HG03060 (cell line): ENCODE data around the gene AKAP11.
"Not testable (repeated sequence)": the region's sequence is repeated elsewhere in the genome, so short reads cannot be mapped to it uniquely, and the experiment has no call there.

Source experiments
- ATAC-seq: cut with Tn5 transposase; IDR thresholded peaks from one replicate; pipeline ENCODE4 v1.9.1; 2021; ENCODE audit warnings: low read depth, moderate number of reproducible peaks; ENCODE audit not compliant: unreplicated experiment

Gene AKAP11, protein sequence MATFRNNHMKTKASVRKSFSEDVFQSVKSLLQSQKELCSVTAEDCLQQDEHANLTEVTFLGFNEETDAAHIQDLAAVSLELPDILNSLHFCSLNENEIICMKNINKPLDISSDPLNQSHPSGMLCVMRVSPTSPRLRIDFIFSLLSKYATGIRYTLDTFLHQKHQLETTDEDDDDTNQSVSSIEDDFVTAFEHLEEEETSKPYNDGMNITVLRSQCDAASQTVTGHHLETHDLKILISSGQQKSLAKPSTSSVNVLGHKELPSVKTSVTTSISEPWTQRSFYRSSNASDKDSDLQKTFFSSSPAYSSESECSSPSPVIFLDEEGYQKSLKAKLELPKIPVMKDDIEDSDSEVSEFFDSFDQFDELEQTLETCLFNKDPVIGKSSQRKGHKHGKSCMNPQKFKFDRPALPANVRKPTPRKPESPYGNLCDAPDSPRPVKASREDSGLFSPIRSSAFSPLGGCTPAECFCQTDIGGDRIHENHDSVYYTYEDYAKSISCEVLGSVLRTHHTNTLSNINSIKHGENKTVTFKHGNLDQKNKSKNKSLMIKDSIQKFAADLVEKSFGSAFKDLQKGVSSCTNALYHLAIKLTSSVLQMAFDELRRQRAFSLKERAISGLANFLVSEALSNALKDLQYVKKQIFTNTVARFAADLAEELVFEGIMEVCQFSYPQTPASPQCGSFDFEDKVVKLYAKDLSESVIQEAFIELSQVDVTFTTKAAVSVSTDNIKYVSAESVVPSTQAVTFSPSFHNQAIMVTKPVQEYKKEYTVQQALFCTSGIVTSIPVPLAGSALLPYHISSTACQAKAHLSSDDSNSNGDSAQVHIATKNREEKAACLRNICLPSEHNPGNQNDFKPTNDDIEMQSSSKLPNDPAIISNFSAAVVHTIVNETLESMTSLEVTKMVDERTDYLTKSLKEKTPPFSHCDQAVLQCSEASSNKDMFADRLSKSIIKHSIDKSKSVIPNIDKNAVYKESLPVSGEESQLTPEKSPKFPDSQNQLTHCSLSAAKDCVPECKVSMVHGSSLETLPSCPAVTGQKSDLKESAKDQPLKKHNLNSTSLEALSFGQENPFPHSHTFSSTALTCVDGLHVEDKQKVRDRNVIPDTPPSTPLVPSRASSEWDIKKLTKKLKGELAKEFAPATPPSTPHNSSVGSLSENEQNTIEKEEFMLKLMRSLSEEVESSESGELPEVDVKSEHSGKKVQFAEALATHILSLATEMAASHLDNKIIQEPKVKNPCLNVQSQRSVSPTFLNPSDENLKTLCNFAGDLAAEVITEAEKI (N-terminal part only)

GRCh38 chr13:42272115-42272803 lies at the start of gene AKAP11:
AKAP11 (plus strand) TSS chr13:42272152; CDS start chr13:42286349, 14,197 bp downstream.
- ATAC-seq: peak; percentile 1

DNA sequence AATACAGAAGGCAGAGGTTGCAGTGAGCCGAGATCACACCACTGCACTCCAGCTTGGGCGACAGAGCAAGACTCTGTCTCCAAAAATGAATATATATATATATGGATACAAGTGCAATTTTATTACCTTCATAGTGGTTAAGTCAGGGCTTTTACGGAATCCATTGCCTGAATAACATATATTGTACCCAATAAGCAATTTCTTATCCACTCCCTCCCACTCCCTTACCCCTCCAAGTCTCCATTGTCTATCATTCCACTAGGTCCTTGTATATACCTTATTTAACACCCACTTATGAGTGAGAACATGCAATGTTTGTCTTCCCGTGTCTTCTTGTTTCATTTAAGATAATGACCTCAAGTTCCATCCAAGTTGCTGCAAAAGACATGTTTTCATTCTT lies 48.3 kb upstream of the AKAP11 start:
- ATAC-seq: no peak

GRCh38 chr13:42225051-42225450 lies 46.9 kb upstream of the AKAP11 start:
- ATAC-seq: no peak

- not testable (repeated sequence) for ATAC-seq
These were observed 45.2 kb upstream of the AKAP11 start for GRCh38 chr13:42226759-42227158.

DNA sequence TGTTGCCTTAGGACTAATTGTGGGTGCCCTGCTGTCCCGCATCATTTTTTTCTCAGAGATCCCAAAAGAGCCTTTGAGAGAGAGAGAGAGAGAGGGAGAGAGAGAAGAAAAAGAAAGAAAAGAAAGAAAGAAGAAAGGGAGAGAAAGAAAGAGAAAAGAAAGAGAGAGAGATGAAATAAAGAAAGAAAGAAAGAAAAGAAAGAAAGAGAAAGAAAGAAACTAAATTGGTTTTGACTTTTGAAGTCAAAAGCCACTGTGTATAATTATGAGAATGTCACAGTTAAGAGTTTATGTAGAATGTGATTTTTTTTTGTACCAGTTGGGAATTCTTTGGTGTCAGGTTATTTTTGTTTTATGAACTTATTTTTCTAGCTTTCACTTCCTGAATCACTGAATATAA lies 43.4 kb upstream of the AKAP11 start:
- ATAC-seq: no peak

GRCh38 chr13:42229287-42229686 lies 42.7 kb upstream of the AKAP11 start:
- no peak for ATAC-seq

DNA sequence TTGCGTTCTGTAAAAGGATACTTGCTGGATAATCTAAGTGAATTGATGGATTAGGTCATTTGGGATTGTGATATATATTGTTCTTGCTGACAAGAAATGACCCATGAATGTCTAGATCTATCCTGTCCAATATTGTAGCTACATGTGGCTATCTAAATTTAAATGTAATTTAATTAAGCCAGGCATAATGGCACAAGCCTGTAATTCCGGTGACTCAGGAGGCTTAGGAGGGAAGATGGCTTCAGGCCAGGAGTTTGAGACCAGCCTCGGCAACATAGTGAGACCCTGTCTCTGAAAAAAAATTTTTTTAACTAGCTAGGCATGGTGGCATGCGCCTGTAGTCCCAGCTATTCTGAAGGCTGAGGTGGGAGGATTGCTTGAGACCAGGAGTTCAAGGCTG lies 39.3 kb upstream of the AKAP11 start:
- ATAC-seq: no peak

- ATAC-seq: no peak
These were observed 38.2 kb upstream of the AKAP11 start for GRCh38 chr13:42233726-42234125.

GRCh38 chr13:42239161-42239560 lies 32.8 kb upstream of the AKAP11 start:
- no peak for ATAC-seq

DNA sequence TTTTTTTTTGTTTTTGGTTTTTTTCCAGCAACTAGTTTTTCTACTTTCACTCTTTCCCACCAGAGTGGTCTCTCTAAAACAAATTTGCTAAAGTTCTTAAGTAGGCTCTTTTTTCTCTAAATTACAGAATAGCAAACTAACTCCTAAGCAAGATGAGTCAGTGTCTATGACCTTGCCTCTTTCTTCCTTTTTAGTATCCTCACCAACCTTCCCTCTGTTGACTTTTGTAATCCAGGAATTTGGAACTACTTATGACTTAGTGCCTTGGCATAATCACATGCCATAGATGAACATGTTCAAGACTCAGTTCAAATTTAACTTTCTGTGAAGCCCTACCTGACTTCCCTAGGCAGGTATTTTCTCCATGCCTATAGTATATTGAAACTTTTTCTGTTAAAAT lies 32.3 kb upstream of the AKAP11 start:
- ATAC-seq: no peak

- no peak for ATAC-seq
These were observed 25.4 kb upstream of the AKAP11 start for GRCh38 chr13:42246541-42246940.

DNA sequence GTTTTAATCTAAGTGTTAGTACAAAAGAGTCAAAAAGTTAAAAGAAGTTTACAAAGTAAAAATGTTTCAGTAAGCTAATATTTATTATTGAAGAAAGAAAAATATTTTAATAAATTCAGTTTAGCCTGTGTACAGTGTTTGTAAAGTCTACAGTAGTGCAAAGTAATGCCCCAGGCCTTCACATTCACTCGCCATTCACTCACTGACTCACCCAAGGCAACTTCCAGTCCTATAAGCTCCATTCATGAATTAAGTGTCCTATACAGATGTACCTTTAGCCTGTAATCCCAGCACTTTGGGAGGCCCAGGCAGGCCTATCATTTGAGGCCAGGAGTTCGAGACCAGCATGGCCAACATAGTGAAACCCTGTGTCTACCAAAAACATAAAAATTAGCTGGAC lies 24.1 kb upstream of the AKAP11 start:
- no peak for ATAC-seq

GRCh38 chr13:42255886-42256285 lies 16.1 kb upstream of the AKAP11 start:
- ATAC-seq: no peak

GRCh38 chr13:42258747-42259146 lies 13.2 kb upstream of the AKAP11 start:
- ATAC-seq: no peak

DNA sequence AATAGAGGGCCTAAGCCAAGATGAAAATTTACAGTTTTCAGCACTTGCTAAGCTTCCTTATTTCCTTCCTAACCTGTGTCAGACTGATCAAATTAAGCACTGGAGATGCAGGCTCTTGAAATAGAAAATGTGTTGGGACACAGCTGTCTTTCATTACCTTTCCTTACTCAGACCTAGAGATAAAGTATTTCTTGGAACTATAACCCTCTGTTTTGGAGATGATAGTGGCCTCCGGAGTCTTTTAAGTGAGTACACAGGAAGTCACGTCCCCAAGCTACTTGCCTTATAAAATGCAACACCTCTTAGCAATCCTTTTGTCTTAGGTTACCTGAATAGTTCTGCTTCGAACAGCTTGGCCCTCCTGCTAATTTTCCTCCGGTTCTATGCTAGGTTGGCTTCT lies 12.4 kb upstream of the AKAP11 start:
- ATAC-seq: no peak

GRCh38 chr13:42260903-42261654 lies 10.9 kb upstream of the AKAP11 start:
- ATAC-seq: no peak

DNA sequence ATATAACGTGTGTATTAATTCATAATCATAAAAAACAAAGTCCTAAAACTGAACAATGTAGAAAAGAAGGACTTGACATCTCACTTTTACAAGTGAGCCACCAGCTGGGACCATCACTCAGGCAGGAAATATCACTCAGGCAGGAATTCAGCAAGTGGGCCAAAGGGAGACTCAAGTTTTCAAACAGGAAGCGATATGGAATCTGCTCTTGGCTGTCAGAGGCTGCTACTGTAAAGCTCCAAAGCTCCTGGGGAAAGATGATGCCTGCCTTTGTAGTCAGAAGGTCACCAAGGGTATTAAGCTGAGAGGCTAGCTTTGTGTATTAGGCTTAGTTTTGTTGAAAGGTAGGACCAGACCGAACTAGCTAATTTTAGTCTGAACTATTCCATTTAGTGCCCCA lies 5.5 kb upstream of the AKAP11 start:
- no peak for ATAC-seq

DNA sequence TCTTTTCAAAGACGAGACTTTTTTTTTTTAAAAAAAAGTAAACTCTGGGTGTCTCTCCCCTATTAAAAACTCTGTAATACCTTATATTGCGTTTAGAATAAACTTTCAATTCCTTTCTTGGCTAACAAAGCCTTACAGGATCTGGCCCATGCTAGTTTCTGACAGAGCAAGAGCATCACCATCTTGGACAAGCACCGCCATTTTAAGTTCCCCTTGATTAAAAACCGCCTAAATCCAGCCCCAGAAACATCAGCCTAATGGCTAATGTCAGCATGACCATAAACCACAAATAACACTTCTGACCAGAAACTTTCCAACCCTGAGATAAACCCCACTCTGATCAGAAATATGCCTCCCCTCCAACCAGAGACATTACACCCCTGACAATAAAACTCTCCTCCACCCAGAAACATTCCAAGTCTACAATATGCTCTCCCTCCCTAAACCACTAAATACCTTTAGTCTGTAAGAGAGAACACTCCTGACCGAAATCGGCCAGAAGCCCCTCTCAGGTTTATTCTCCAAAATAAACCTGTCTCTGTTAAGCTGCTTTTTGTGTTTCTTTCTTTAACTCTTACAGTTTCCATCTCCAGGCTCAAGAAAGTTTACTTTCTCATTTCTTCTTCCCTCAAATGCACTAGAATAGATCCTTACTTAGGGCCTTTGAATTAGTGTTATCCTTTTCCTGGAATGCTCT lies 1.6 kb upstream of the AKAP11 start:
- no peak for ATAC-seq

- ATAC-seq: no peak
These were observed 1.1 kb upstream of the AKAP11 start for GRCh38 chr13:42270857-42271215.
